GM19438 (cell line): ENCODE data around the gene ALPL.

Experiments
- ATAC-seq: cut with Tn5 transposase; IDR thresholded peaks from one replicate; pipeline ENCODE4 v1.9.1; 2021; ENCODE audit warnings: low read depth; ENCODE audit not compliant: unreplicated experiment

Gene ALPL

GRCh38 chr1:21614419-21615115 is 105.3 kb downstream of the ALPL start:
- ATAC-seq: no peak

GRCh38 chr1:21616372-21616771 is 107.1 kb downstream of the ALPL start:
- ATAC-seq: no peak

GRCh38 chr1:21617126-21617738 is 108.0 kb downstream of the ALPL start:
- no peak for ATAC-seq

GRCh38 chr1:21618059-21618458 is 108.8 kb downstream of the ALPL start:
- ATAC-seq: no peak

GRCh38 chr1:21618561-21619374 is 109.5 kb downstream of the ALPL start:
- no peak for ATAC-seq

GRCh38 chr1:21619375-21619947 is 110.2 kb downstream of the ALPL start:
- no peak for ATAC-seq

- ATAC-seq: no peak
Measured at GRCh38 chr1:21620011-21620410, 110.8 kb downstream of the ALPL start.

GRCh38 chr1:21620496-21620895 is 111.3 kb downstream of the ALPL start:
- no peak for ATAC-seq

GRCh38 chr1:21621051-21621450 is 111.8 kb downstream of the ALPL start:
- ATAC-seq: no peak

- ATAC-seq: no peak
Measured at GRCh38 chr1:21621761-21622436, 112.7 kb downstream of the ALPL start.

GRCh38 chr1:21622466-21623315 is 113.5 kb downstream of the ALPL start:
- ATAC-seq: no peak

GRCh38 chr1:21623410-21623961 is 114.3 kb downstream of the ALPL start:
- ATAC-seq: no peak

- ATAC-seq: no peak
Measured at GRCh38 chr1:21624571-21625389, 115.6 kb downstream of the ALPL start.

GRCh38 chr1:21625390-21626190 is 116.4 kb downstream of the ALPL start:
- ATAC-seq: no peak

GRCh38 chr1:21626921-21627339 is 117.7 kb downstream of the ALPL start:
- no peak for ATAC-seq
